ENCODE results near the gene DCX. TPM values are rescaled to one million over a fixed set of nuclear protein-coding genes. Genes with fewer than 3 reads are reported as not detected.
"Not testable (repeated sequence)": the region's sequence is repeated elsewhere in the genome, so short reads cannot be mapped to it uniquely, and the experiment has no call there.

The DCX gene
- total RNA-seq, 1 donor from 2014 or later = not detected

GRCh38 chrX:111353793-111354192 is 58.2 kb downstream of the DCX start:
- Mint-ChIP-seq H3K9me3 (ENCODE audit: unreplicated experiment) (peaks cover 17% of the 10 kb centered on the region), H3K4me3 (ENCODE audit: unreplicated experiment) (no peak overlapping the region), H3K27ac (ENCODE audit: unreplicated experiment) (no peak overlapping the region), H3K27me3 (ENCODE audit: unreplicated experiment) (no peaks in the 10 kb centered on the region), H3K4me1 (ENCODE audit: unreplicated experiment) (no peaks in the 10 kb centered on the region), H3K36me3 (ENCODE audit: unreplicated experiment) (no peaks in the 10 kb centered on the region)
- TF ChIP-seq CTCF (IDR thresholded peaks at IDR 0.05) = no peak
- DNase-seq (ENCODE audit: extremely low spot score, unreplicated experiment) = no peak

- no peak for DNase-seq (ENCODE audit: extremely low spot score, unreplicated experiment)
- H3K4me3 Mint-ChIP-seq (ENCODE audit: unreplicated experiment) = no peak overlapping the region
- H3K9me3 Mint-ChIP-seq (ENCODE audit: unreplicated experiment) = peaks cover 23% of the 10 kb centered on the region
- no peak for TF ChIP-seq CTCF (IDR thresholded peaks at IDR 0.05)
- H3K36me3 Mint-ChIP-seq (ENCODE audit: unreplicated experiment) = no peaks in the 10 kb centered on the region
- no peaks in the 10 kb centered on the region for H3K4me1 Mint-ChIP-seq (ENCODE audit: unreplicated experiment)
- H3K27me3 Mint-ChIP-seq (ENCODE audit: unreplicated experiment) = no peaks in the 10 kb centered on the region
- H3K27ac Mint-ChIP-seq (ENCODE audit: unreplicated experiment) = no peak overlapping the region
Measured at GRCh38 chrX:111352424-111352823, 59.6 kb downstream of the DCX start.

- Mint-ChIP-seq H3K27me3 (ENCODE audit: unreplicated experiment) (no peaks in the 10 kb centered on the region), H3K27ac (ENCODE audit: unreplicated experiment) (no peak overlapping the region)
Measured at GRCh38 chrX:111349934-111350333, 62.1 kb downstream of the DCX start.

GRCh38 chrX:111349101-111349500 is 62.9 kb downstream of the DCX start:
- H3K27me3 Mint-ChIP-seq (ENCODE audit: unreplicated experiment) = no peaks in the 10 kb centered on the region
- H3K9me3 Mint-ChIP-seq (ENCODE audit: unreplicated experiment) = peaks cover 23% of the 10 kb centered on the region
- no peak overlapping the region for H3K27ac Mint-ChIP-seq (ENCODE audit: unreplicated experiment)
- H3K36me3 Mint-ChIP-seq (ENCODE audit: unreplicated experiment) = no peaks in the 10 kb centered on the region
- DNase-seq (ENCODE audit: extremely low spot score, unreplicated experiment) = no peak
- H3K4me1 Mint-ChIP-seq (ENCODE audit: unreplicated experiment) = no peaks in the 10 kb centered on the region
- no peak for TF ChIP-seq CTCF (IDR thresholded peaks at IDR 0.05)
- H3K4me3 Mint-ChIP-seq (ENCODE audit: unreplicated experiment) = no peak overlapping the region

More at GRCh38 chrX:111349934-111350333, 62.1 kb downstream of the DCX start:
- H3K4me1 Mint-ChIP-seq (ENCODE audit: unreplicated experiment) = no peaks in the 10 kb centered on the region
- no peak for TF ChIP-seq CTCF (IDR thresholded peaks at IDR 0.05)
- no peak for DNase-seq (ENCODE audit: extremely low spot score, unreplicated experiment)
- H3K4me3 Mint-ChIP-seq (ENCODE audit: unreplicated experiment) = no peak overlapping the region
- H3K36me3 Mint-ChIP-seq (ENCODE audit: unreplicated experiment) = no peaks in the 10 kb centered on the region
- H3K9me3 Mint-ChIP-seq (ENCODE audit: unreplicated experiment) = peaks cover 23% of the 10 kb centered on the region

- no peak for DNase-seq (ENCODE audit: extremely low spot score, unreplicated experiment)
- H3K9me3 Mint-ChIP-seq (ENCODE audit: unreplicated experiment) = peaks cover 19% of the 10 kb centered on the region
- TF ChIP-seq CTCF (IDR thresholded peaks at IDR 0.05) = no peak
- H3K27me3 Mint-ChIP-seq (ENCODE audit: unreplicated experiment) = no peaks in the 10 kb centered on the region
- no peak overlapping the region for H3K27ac Mint-ChIP-seq (ENCODE audit: unreplicated experiment)
- H3K4me3 Mint-ChIP-seq (ENCODE audit: unreplicated experiment) = no peak overlapping the region
- no peaks in the 10 kb centered on the region for H3K4me1 Mint-ChIP-seq (ENCODE audit: unreplicated experiment)
- no peaks in the 10 kb centered on the region for H3K36me3 Mint-ChIP-seq (ENCODE audit: unreplicated experiment)
Measured at GRCh38 chrX:111348429-111348828, 63.6 kb downstream of the DCX start.

- DNase-seq (ENCODE audit: extremely low spot score, unreplicated experiment); H3K36me3 Mint-ChIP-seq (ENCODE audit: unreplicated experiment); H3K27me3 Mint-ChIP-seq (ENCODE audit: unreplicated experiment); H3K4me3 Mint-ChIP-seq (ENCODE audit: unreplicated experiment); H3K4me1 Mint-ChIP-seq (ENCODE audit: unreplicated experiment); H3K27ac Mint-ChIP-seq (ENCODE audit: unreplicated experiment): not testable (repeated sequence)
- H3K9me3 Mint-ChIP-seq (ENCODE audit: unreplicated experiment) = peaks cover 12% of the 10 kb centered on the region
Measured at GRCh38 chrX:111346150-111346549, 65.8 kb downstream of the DCX start.

All from osteocyte (in vitro differentiated cells).